Gastroesophageal sphincter (tissue), 4 donors: Measurements from ENCODE around the gene TMEM221. TPM values are rescaled to one million over a fixed set of nuclear protein-coding genes. Genes with fewer than 3 reads are reported as not detected.

Experiments
- ATAC-seq: fragments of 150-250 bp; one replicate; pipeline ENCODE4 v1.9.1; 2016; ENCODE audit warnings: mild to moderate bottlenecking, moderate library complexity
- H3K27ac ChIP-seq, 4 donors: fragments of 200-600 bp; sonication (generic) in 3 of 4; 1 replicate in 3 of 4; 2 replicates in 1 of 4; pipeline ENCODE4 v1.5.1; 2016 to 2019
- H3K27me3 ChIP-seq: fragments of 200-600 bp; sonication (generic); one replicate; pipeline ENCODE4 v1.5.1; 2019
- H3K36me3 ChIP-seq, 2 donors: fragments of 200-600 bp; sonication (generic); one replicate each; pipeline ENCODE4 v1.5.1; 2019; ENCODE audit warnings: control low read depth in 1 of 2
- H3K4me1 ChIP-seq, 3 donors: fragments of 200-600 bp; sonication (generic); 1 replicate in 2 of 3; 2 replicates in 1 of 3; pipeline ENCODE4 v1.5.1; 2016 to 2019; ENCODE audit warnings: control low read depth in 2 of 3
- H3K4me3 ChIP-seq, 2 donors: fragments of 200-600 bp; sonication (generic); one replicate each; pipeline ENCODE4 v1.5.1; 2019; ENCODE audit warnings: mild to moderate bottlenecking in 1 of 2, moderate library complexity in 1 of 2
- H3K9me3 ChIP-seq, 3 donors: fragments of 200-600 bp; sonication (generic); one replicate each; pipeline ENCODE4 v1.5.1; 2017 to 2019; ENCODE audit warnings: control low read depth in 2 of 3
- CTCF ChIP-seq, 4 experiments: fragments of 200-600 bp in 2 of 4; fragments of 450-650 bp in 2 of 4; sonication (generic) in 1 of 4; IDR thresholded peaks; one replicate each; pipeline ENCODE4 v1.5.1; 2017 to 2019; ENCODE audit warnings: antibody characterized with exemption in 4 of 4, mild to moderate bottlenecking in 2 of 4, moderate library complexity in 2 of 4
- EP300 ChIP-seq: sonication (generic); formaldehyde crosslinking; IDR thresholded peaks from one replicate; pipeline ENCODE4 v1.6.1; 2017; ENCODE audit warnings: antibody characterized with exemption, mild to moderate bottlenecking
- POLR2A ChIP-seq, 2 donors: fragments of 450-650 bp; IDR thresholded peaks; one replicate each; pipeline ENCODE4 v1.6.1; 2017; ENCODE audit warnings: antibody characterized with exemption in 2 of 2, mild to moderate bottlenecking in 2 of 2, moderate library complexity in 1 of 2
- POLR2AphosphoS5 ChIP-seq: sonication (generic); formaldehyde crosslinking; IDR thresholded peaks from one replicate; pipeline ENCODE4 v1.6.1; 2017; ENCODE audit warnings: antibody characterized with exemption
- WGBS, 2 donors: methylation state at CpG; one replicate each; pipeline ENCODE4 v1.1.5; 2018; ENCODE audit warnings: low coverage in 1 of 2; 5-methylcytosine and 5-hydroxymethylcytosine counted together
- total RNA-seq, 4 donors: library from RNA; depleted of rRNA; stranded (reverse); fragments of >200 nt; gene quantifications; one replicate each; pipeline ENCODE4 v1.1.0, GENCODE V29; 2016

Gene TMEM221
- total RNA-seq, 4 donors from 2014 or later, result 0.46 to 1.3 TPM; not detected in 2

- peaks cover 10% of the 10 kb centered on the region for H3K27me3 ChIP-seq
- no peak overlapping the region for H3K27ac ChIP-seq
- peaks cover 0 to 39% (median 0%) of the 10 kb centered on the region in 3 donors for H3K4me1 ChIP-seq
- no peak for ATAC-seq
- no peaks in the 10 kb centered on the region for H3K36me3 ChIP-seq
- H3K9me3 ChIP-seq, result no peaks in the 10 kb centered on the region
- WGBS, 2 donors, result 58 to 79% methylated on average over 8 to 9 of the region's 9 CpGs
- no peak for TF ChIP-seq EP300
- TF ChIP-seq POLR2AphosphoS5, result peak; percentile 45
- no peak overlapping the region for H3K4me3 ChIP-seq
Measured at GRCh38 chr19:17409990-17410389, 38.5 kb downstream of the TMEM221 start.

GRCh38 chr19:17406887-17407196, 41.6 kb downstream of the TMEM221 start:
- peak overlapping the region in 3 of 4 donors; percentile 72 to 78 (median 72) for H3K27ac ChIP-seq
- TF ChIP-seq EP300, result no peak
- no peak for TF ChIP-seq POLR2AphosphoS5
- no peak for TF ChIP-seq CTCF (IDR thresholded peaks at IDR 0.05)
- TF ChIP-seq POLR2A (IDR thresholded peaks at IDR 0.05), result no peak

GRCh38 chr19:17406046-17406886, 42.2 kb downstream of the TMEM221 start:
- H3K4me1 ChIP-seq, result peaks cover 0 to 37% (median 0%) of the 10 kb centered on the region in 3 donors
- 40 to 73% methylated on average over 1 to 2 of the region's 10 CpGs for WGBS, 2 donors
- H3K36me3 ChIP-seq, result peaks cover 0 to 5% of the 10 kb centered on the region in 2 donors
- TF ChIP-seq EP300 (no peak), POLR2AphosphoS5 (no peak), CTCF (IDR thresholded peaks at IDR 0.05) (no peak)
- no peak for ATAC-seq
- peak overlapping the region; percentile 2 to 49 for H3K4me3 ChIP-seq
- no peaks in the 10 kb centered on the region for H3K9me3 ChIP-seq
- peaks cover 21% of the 10 kb centered on the region for H3K27me3 ChIP-seq
- H3K27ac ChIP-seq, result peak overlapping the region in 3 of 4 donors; percentile 72 to 78 (median 72)

More at GRCh38 chr19:17406887-17407196, 41.6 kb downstream of the TMEM221 start:
- 40% methylated on average over 2 of the region's 2 CpGs; no CpG with 5 or more reads in 1 of the 2 donors for WGBS, 2 donors
- H3K27me3 ChIP-seq, result peaks cover 15% of the 10 kb centered on the region
- ATAC-seq, result no peak
- no peaks in the 10 kb centered on the region for H3K9me3 ChIP-seq
- peaks cover 0 to 38% (median 0%) of the 10 kb centered on the region in 3 donors for H3K4me1 ChIP-seq
- H3K4me3 ChIP-seq, result peak overlapping the region in 1 of 2 donors; percentile 49
- H3K36me3 ChIP-seq, result peaks cover 0 to 5% of the 10 kb centered on the region in 2 donors

GRCh38 chr19:17405250-17406045, 43.0 kb downstream of the TMEM221 start, which contains the start of gene BST2:
Gene BST2 (minus strand): TSS chr19:17405630. CDS start chr19:17405575, 55 bp downstream.
- Histone ChIP-seq H3K9me3 (no peaks in the 10 kb centered on the region), H3K4me3 (peak within 1 kb of the TSS; percentile 30 to 49), H3K4me1 (peaks cover 0 to 37% (median 0%) of the 10 kb centered on the region in 3 donors), H3K27me3 (peaks cover 25% of the 10 kb centered on the region), H3K36me3 (peaks cover 0 to 5% of the 10 kb centered on the region in 2 donors), H3K27ac (peak within 1 kb of the TSS; percentile 3 to 78 (median 72))
- TF ChIP-seq POLR2A (IDR thresholded peaks at IDR 0.05) (peak; percentile 9 to 21), POLR2AphosphoS5 (peak; percentile 80), EP300 (no peak)
- peak; percentile 89 for ATAC-seq
- no CpG with 5 or more reads among the region's 18 CpGs for WGBS, 2 donors

GRCh38 chr19:17404621-17405249, 43.7 kb downstream of the TMEM221 start:
- H3K9me3 ChIP-seq, result no peaks in the 10 kb centered on the region
- peaks cover 0 to 37% (median 0%) of the 10 kb centered on the region in 3 donors for H3K4me1 ChIP-seq
- H3K27me3 ChIP-seq, result peaks cover 29% of the 10 kb centered on the region
- ATAC-seq, result no peak
- H3K4me3 ChIP-seq, result peak overlapping the region; percentile 30 to 49
- peak overlapping the region; percentile 3 to 78 (median 72) for H3K27ac ChIP-seq
- H3K36me3 ChIP-seq, result peaks cover 0 to 12% of the 10 kb centered on the region in 2 donors
- WGBS, 2 donors, result 75 to 90% methylated on average over 3 of the region's 7 CpGs
- TF ChIP-seq EP300, result no peak
- TF ChIP-seq CTCF (IDR thresholded peaks at IDR 0.05), result no peak
- no peak for TF ChIP-seq POLR2AphosphoS5
